HG03280 (cell line): ENCODE results near the gene ZNF516.

Experiments
- ATAC-seq: cut with Tn5 transposase; IDR thresholded peaks from one replicate; pipeline ENCODE4 v1.9.1; 2021; ENCODE audit warnings: mild to moderate bottlenecking, moderate library complexity; ENCODE audit not compliant: unreplicated experiment

Gene ZNF516

DNA sequence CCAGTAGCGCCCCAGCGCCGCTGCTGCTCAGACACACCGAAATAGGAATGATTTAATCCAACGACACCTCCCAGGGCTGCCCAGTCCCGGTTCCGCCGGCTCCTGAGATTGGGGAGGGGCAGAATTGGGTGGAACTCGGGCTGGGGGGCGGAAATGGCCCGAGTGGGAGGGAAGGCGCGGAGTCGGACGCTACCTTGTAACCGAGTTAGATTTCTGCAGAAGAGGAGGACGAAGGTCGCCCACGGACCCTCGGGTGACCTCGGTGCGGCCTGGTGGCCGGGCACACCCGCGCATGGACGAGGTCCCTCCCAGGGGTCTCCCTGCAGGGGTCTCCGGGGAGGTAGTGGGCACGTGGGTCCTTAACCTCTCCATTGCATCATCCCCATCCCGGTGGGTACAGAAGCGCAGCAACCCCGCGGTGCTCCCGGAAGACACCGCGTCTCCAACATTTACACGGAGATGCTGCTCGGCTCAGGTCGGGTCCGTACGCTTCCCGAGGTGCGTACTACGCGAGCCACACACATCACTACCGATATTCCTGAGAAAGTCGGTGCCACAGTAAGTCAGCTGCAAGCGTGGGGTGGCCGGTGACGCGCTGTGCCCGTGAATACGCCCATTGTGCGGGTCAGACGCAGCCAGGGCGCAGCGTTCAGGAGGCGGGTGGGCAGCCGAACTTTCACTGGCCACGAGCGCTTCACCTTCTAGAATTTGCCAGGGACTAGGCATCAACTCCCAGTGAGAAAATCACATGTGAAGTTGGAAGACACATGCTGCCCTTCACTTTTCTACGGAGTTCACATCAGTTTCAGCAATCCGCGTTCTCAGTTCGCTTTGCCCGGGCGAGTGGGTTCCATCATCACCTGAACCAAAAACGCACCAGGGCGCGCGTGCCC, 3.0 kb downstream of the ZNF516 start:
- no peak for ATAC-seq

GRCh38 chr18:76491473-76491775, 3.6 kb downstream of the ZNF516 start:
- no peak for ATAC-seq

DNA sequence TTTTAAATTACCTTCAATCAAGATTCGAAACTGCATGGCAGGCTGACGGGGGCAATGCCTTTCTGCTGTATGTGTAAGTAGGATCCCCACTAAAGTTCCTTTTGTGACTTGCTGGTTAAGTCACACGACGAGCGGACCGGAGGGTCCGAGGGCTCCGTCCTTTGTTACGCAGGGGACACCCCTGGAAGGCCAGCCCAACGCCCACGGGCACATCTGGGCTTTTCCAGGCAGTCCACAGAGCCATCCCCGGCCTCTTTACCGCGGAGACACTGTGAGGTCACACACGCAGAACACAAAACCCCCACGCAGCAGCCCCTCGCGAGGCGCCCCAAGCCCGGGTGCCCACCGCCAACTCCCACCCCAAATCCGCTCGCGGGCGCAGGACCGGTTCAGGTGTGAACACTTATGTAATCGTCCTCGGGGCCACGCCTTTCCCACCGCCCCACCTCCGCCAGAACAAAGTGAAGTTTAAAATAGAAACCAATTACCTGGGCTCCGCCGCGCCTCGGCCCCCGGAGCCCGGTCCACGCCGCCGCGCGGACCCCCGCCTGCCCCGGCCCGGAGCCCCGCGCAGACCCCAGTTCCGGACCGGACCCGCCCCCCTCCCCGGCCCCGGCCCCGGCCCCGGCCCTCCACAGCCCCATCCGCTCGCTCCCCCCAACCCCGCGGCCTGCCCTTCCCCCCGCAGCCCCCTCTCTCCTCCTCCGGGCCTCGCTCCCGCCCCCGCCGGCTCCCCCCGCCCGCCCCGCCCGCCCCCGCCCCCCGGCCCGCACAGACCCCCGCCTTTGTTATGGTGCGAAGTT, 4.2 kb downstream of the ZNF516 start:
- no peak for ATAC-seq

DNA sequence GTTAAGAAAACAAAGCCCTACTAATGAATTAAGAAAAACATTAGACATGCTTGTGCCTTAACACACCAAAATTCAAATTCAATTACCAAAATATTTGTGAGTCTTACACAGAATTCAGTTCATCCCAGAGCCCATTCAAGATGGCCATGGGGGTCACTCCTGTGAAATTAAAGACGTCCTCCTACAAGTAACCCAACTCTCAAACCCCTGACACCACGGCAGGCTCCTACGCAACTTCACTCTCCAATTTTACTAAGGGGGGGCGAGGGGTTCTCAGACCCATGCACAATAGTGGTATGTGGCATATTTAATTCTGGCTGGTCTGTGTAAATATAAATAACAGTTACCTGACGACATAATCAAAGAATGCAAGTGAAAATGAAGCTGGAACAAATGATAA, 5.0 kb downstream of the ZNF516 start:
- ATAC-seq, result no peak

- no peak for ATAC-seq
These were observed 6.0 kb downstream of the ZNF516 start for GRCh38 chr18:76489081-76489480.

GRCh38 chr18:76488190-76488589, 6.9 kb downstream of the ZNF516 start:
- ATAC-seq, result no peak

- ATAC-seq, result no peak
These were observed 7.3 kb downstream of the ZNF516 start for GRCh38 chr18:76487782-76488181.

DNA sequence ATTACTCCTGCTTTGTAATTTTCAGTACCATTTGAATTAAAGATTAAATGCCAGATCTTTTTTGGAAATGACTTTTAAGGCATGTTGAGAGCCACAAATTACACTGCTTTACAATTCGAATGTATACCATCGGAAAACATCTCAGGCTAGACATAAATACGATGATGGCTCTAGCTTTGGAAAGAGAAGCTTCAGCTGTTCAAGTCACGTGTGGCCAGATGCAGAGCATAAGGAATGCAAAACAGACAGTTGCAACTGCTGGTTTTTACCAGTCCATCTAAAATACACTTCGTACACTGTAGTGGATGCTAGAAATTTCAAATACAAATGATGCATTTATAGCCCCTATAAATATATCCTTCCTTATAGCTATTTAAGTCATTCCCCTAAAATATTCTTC, 8.0 kb downstream of the ZNF516 start:
- ATAC-seq, result no peak

GRCh38 chr18:76486574-76486973, 8.5 kb downstream of the ZNF516 start:
- ATAC-seq, result no peak

DNA sequence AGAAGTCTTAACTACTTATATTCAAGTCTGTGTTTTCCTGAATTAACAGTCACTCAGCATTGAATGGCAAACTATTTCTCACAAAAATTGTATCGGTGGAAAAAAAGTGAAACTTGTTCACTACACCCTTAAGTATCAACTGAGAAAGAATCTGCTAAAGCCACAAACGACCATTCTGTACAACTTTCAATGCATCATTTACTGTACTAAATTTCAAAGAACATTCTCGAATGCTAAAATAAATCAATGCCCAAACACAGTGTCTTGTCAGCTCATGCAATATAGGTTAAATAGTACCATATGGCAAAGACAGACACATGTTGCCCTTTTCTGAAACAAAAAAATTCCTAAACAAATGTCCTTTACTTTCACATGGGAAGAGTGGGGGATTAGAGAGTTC, 9.0 kb downstream of the ZNF516 start:
- no peak for ATAC-seq

- ATAC-seq, result no peak
These were observed 10.2 kb downstream of the ZNF516 start for GRCh38 chr18:76484749-76485387.

- no peak for ATAC-seq
These were observed 11.3 kb downstream of the ZNF516 start for GRCh38 chr18:76483780-76484179.

- no peak for ATAC-seq
These were observed 11.9 kb downstream of the ZNF516 start for GRCh38 chr18:76482971-76483691.

DNA sequence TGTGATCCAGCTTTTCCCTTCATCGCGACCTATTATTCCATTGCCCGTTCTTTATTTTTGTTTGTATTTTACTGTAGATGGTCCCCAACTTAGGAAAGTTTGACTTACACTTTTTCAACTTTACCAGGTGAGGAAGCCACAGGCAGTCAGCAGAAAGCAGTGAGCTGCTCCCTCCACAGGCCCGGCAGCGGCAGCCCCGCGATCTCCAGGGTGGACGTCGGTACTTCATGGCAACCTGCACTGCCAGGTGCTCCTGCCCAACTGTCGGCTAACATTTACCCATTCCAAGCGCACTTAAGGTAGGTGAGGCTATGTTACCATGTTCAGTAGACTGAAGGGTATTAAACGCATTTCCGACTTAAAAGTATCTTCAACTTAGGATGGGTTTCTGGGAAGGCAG, 12.8 kb downstream of the ZNF516 start:
- no peak for ATAC-seq

- ATAC-seq, result no peak
These were observed 14.1 kb downstream of the ZNF516 start for GRCh38 chr18:76480913-76481312.

DNA sequence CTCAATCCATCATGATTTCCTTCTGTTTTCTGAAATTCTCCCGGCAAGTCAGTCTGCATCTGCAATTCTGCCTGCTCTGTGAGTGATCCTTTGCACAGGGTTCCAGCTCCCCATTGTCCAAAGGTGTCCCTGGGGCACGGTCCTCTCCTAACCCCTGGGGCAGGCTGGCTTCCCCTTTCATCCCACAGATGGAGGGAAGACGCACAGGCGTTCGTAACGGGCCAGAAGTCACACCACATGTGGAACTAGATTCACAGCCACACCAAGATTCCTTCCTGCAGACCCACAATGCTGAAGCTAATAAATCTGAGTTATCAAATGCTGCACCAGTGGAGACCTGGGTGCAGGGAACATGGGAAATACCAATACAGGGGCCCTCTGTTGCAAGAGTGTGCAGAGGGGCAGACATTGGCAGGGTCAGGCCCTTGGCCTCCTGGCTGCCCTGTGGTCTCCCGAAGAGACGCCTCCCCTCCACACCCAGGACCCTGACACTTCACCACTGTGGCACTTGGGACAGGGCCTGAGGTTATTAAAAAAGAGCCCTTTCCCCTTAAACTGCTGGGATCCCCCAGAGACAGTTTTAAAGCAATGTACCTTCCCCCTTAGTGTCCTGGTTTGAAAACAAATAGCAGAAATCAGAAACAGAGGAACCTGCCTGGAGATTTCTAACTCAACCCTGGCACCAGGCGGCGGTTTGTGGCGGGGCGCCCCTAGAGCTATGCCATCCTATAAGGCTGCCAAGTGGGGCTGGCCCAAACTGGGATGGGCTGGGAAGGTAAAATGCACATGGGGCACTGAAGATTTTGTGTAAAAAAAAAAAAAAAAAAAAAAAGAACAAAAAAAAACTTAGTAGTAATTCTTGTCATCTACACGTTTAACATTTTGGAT, 15.4 kb downstream of the ZNF516 start:
- no peak for ATAC-seq

- no peak for ATAC-seq
These were observed 18.1 kb downstream of the ZNF516 start for GRCh38 chr18:76476665-76477561.

- no peak for ATAC-seq
These were observed 19.4 kb downstream of the ZNF516 start for GRCh38 chr18:76475450-76476194.
